ENCODE measurements around the gene FOXK2.

- TF ChIP-seq CTCF (conservative IDR thresholded peaks at IDR 0.05) (no peak), EZH2 (IDR thresholded peaks at IDR 0.05; ENCODE audit: low read depth) (no peak)
These were observed 118.7 kb downstream of the FOXK2 start for GRCh38 chr17:82638183-82638773.

Data from PC-9 (cell line).